Amygdala (tissue), 56 donors: ENCODE results near the gene VPS13A.
A peak's percentile ranks its signal among the peaks of the same experiment; 100 is the strongest.
"Not testable (repeated sequence)": the region's sequence is repeated elsewhere in the genome, so short reads cannot be mapped to it uniquely, and the experiment has no call there.

Experiments
- DNase-seq, 56 donors: peaks; one replicate each; lab custom pipeline; 2025; lab: John Stamatoyannopoulos, UW

Gene VPS13A

DNA sequence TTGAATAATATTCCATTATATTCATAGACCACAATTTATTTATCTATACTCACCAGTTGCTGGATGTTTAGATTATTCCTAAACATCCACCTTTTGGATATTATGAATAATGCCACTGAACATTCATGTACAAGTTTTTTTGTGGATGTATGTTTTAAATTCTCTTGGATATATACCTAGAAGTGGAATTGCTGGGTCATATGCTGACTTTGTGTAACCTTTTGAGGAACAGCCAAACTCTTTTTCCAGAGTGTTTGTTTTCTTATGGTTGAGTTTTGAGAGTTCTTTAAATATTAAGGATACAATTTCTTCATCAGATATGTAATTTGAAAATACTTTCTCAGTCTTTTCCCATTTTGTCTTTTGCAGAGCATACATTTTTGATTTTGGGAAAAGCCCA, 2.7 kb downstream of the VPS13A start:
- DNase-seq, result no peak

DNA sequence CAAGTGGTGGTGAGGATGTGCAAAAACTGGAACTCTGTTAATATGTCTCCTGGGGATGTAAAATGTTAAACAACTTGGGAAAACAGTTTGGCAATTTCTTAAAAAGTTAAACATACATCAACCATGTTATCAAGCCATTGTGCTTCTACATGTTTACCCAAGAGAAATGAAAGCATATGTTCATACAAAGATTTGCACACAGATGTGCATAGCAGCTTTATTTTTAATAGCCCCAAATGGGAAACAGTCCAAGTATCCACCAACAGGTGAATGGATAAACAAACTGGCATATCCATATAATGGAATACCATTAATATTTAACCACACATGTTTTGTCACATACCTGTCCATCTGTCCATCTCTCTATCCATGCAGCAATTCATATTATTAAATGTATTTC, 6.2 kb downstream of the VPS13A start:
- DNase-seq, result no peak

DNA sequence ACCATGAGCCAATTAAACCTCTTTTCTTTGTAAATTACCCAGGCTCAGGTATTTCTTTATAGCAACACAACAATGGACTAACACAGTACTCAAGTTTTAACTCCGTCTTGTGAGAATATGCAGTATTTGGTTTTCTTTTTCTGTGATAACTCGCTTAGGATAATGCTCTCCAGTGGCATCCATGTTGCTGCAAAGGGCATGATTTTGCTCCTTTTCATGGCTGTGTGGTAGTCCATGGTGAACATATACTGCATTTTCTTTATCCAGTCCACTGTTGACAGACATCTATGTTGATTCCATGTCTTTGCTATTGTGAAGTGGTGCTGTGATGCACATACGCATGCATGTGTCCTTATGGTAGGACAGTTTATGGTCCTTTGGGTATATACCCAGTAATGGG, 10.9 kb downstream of the VPS13A start:
- no peak for DNase-seq

DNA sequence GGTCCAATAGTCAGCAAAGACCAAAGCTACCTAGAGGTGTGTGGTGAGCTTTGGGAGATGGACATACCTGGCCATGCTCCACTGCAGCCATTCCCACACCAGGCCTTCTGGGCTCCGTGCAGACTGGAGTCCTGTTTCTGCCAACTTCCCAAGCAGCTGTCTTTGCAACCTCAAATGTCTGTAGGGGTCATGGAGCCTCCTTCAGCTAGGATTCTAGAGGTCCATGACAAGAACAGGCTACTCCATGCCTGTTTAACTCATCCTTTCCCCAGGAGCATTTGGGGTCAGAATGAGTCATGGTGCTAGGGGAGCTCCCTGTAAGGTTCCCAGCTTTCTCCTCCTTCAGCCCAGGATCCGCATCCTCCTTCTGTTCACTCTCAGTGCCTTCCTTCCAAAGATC, 17.1 kb downstream of the VPS13A start:
- DNase-seq, result no peak

DNA sequence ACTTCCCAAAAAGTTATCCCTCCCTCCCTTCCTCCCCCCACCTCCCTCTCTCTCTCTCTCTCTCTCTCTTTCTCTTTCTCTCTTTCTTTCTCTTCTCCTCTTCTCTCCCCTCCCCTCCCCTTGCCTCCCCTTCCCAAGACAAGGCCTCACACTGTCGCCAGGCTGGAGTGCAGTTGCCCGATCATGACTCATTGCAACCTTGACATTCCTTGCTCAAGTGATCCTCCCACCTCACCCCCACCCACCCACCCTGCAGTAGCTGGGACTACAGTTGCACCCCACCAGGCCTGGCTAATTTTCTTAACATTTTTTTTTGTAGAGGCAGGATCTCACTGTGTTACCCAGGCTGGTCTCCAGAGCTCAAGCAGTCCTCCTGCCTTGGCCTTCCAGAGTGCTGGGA, 32.8 kb downstream of the VPS13A start:
- no peak for DNase-seq

DNA sequence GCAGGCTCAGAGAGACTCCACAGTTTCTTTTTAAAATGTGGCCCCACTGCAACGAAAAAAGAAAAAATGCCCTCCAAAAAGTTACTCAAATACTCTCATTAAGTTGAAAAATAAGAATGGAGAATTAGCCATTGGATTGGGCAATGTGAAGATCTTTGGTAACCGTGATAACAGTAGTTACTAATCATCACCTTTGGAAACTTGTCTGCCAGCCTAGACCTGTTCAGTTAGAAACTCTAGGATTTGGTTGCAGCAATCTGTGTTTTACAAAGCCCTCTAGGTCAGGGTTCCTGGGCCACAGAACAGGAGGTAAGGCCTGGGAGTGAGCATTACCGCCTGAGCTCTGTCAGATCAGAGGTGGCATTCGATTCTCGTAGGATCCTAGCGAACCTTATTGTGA, 34.2 kb downstream of the VPS13A start:
- DNase-seq, result no peak

DNA sequence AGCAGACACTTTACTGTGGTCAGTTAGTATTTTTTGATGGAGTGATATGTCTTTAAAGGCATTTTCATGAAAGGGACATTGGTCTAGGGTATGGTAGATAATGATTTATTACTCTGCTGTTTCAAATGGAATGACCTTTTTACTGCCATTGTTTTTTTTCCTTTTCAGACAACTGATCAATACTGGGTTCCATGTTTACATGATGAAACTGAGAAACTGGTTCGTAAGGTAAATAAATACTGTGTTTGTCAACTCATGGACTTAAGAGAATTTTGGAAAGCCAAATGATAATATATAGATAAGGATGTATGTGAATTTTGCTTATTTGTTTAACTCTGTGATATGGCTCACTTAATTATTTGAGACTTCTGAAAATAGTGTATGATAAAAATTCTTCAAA, 35.5 kb downstream of the VPS13A start:
- no peak for DNase-seq

DNA sequence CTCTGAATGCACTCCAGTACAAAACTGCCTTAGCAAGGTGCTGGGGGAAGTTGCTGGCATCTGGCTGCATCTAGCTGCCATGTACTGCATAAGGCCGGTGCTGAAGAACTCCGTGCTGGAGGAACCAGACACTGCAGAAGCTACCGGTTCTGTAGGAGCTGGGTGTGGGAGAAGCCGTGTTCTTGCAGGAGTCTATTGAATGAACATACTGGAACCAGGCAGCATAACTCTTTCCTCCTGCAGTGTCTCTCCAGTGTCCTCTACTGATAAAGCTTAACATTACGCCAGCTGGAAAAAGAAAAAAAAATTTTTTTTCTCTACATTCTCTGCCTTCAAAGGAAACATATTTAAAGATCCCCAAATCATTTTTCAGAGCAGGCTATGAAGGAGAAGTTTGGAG, 38.5 kb downstream of the VPS13A start:
- peak in 10 of 56 donors; percentile 1 to 25 (median 8) for DNase-seq

DNA sequence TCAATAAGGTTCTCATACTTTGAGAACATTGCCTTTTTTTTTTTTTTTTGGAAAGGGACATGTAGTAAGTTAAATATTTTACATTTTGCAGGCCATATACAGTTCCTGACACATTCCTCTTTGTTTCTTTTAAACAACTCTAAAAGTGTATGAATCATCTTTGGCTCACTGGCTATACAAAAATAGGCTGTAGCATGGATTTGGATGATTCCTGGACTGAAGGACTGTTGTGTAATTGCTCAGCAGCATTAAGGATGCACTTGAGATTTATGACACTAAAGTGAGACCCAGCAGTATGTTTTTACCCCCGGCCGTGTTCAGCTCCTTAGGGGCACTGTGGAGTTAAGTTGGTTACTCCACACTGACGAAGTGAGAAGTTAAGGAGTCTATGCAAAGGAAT, 41.3 kb downstream of the VPS13A start:
- DNase-seq, result no peak

DNA sequence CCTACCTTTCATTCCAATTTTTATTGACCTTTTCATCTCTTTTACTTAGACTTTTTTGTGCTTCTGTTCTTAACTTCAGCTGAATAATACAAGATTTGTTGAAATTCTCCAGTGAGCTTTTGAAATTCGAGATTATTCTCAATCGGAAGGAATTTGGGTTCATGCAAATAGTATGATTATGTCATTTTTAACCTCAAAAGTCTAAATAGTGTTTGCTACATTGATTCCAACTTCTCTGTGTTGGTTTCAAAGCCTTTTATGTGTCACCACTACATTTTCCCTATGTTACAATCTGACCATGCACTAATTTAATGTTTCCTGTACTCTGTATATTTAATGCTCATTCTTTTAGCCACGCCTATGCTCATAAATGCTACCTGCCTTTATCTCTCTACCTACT, 44.1 kb downstream of the VPS13A start:
- DNase-seq, result no peak

DNA sequence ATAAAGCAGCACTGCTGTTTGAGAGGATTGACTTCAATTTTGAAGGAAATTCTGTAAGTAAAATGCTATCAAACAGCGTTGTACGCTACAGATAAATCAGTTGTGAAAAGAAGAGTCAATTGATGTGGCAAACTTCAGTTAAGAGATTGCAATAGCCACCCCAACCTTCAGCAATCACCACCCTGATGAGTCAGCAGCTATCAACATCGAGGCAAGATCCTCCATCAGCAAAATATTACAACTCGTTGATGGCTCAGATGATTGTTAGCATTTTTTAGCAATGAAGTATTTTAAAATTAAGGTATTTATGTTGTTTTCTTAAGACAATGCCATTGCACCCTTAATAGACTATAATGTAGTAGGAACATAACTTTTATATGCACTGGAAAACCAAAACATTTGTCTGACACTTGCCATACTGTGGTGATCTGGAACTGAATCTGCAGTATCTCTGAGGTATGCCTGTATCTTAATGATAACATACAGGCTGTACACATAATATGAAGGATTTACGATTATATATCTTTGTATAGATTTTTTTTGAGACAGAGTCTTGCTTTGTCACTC, 47.5 kb downstream of the VPS13A start:
- no peak for DNase-seq

DNA sequence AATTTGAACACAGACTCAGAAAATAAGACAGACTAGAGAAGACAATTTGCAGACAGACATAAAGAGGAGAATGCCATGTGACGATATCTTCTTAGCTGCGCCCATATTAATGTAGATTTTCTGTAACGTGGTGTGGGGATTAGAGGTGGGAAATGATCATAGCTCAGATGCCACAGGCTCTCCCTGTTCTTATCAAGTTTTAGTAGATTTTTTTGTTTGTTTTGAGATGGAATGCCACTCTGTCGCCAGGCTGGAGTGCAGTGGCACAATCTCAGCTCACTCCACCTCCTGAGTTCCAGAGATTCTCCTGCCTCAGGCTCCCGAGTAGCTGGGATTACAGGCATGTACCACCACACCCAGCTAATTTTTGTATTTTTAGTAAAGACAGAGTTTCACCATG, 59.4 kb downstream of the VPS13A start:
- DNase-seq, result no peak

DNA sequence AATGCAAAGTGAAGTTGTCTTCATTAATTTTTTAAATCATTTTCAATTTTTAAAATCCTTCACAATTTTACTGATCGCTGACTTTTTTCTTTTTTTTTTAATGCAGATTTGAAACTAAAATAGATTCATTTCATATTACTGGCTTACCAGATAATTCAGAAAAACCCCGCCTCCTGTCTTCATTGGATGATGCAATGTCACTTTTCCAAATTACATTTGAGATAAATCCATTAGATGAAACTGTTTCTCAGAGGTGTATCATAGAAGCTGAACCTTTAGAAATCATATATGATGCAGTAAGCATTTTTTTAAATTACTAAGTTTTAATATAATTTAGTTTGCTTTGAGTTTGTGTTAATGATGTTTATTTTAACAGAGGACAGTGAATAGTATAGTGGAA, 60.6 kb downstream of the VPS13A start:
- no peak for DNase-seq

DNA sequence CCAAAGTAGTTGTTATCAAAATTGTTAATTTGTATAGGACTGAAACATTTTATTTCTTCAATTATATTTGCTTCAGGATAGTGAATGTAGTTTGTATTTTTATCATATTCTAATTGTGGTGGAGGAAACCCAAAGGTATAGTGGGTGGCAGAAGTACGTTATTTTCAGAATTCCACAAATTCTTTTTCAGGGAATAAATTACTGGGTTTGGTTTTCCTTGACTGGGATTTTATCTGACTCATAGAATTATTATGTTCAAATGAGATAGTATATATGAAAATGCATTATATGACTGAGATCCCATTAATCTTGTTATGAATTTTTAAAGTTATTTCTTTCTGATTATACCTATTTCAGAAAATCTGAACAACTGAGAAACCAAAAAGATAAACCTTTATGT, 73.7 kb downstream of the VPS13A start:
- DNase-seq, result no peak

DNA sequence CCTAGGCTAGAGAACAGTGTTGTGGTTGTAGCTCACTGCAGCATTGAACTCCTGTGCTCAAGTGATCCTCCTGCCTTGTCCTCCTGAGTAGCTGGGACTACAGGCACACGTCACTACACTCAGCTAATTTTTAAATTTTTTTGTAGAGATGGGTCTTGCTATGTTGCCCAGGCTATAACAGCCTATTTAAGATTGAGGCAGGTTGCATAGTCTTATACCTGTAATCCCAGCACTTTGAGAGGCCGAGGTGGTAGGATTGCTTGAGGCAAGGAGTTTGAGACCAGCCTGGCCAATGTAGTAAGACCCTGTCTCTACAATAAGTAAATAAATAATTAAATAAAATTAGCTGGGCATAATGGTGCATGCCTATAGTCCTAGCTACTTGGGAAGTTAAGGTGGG, 79.9 kb downstream of the VPS13A start:
- no peak for DNase-seq

DNA sequence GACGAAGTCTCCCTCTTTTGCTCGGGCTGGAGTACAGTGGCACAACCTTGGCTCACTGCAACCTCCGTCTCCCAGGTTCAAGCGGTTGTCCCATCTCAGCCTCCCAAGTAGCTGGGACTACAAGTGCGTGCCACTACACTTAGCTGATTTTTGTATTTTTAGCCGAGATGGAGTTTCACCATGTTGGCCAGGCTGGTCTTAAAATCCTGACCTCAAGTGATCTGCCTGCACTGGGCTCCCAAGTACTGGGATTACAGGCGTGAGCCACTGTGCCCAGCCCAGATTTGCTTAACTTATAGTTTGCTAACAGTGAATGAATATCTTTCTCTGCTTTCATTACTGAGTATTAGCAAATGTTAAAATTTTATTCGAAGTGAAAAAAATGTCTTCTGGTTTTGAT, 84.3 kb downstream of the VPS13A start:
- DNase-seq, result no peak

DNA sequence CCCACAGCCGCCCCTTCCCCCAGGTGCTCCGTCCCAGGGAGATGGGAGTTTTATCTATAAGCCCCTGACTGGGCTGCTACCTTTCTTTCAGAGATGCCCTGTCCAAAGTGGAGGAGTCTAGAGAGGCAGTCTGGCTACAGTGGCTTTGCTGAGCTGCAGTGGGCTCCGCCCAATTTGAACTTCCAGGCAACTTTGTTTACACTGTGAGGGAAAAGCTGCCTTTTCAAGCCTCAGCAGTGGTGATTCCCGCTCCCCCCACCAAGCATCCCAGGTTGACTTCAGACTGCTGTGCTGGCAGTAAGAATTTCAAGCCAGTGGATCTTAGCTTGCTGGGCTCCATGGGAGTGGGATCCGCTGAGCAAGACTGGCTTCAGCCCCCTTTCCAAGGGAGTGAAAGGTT, 90.4 kb downstream of the VPS13A start:
- DNase-seq, result not testable (repeated sequence)

DNA sequence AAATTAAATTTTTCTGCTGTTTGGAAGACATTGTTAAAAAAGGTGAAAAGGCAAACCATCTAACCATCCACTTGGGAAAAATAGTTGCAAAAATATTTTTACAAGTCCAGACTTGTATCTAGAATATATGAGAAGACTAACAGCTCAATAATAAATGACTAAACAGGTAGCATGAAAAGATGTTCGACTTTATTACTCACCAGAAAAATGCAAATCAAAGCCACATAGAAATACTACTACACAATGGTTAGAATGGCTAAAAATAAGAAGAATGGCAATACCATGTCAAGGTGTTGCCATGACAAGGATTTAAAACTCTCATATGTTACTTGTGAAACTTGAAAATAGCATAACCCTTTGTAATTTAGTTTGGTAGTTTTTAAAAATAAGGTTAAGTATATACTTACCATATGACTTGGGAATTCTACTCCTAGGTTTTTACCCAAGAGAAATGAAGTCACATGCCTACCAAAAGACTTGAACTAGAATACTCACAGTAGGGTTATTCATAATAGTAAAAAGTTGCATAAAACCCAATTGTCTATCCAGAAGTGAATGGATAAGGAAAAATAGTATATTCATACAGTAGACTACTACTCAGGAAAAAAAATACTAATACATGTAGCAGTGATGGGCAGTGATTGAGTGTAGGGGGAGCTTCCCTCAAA, 93.8 kb downstream of the VPS13A start:
- DNase-seq, result no peak

DNA sequence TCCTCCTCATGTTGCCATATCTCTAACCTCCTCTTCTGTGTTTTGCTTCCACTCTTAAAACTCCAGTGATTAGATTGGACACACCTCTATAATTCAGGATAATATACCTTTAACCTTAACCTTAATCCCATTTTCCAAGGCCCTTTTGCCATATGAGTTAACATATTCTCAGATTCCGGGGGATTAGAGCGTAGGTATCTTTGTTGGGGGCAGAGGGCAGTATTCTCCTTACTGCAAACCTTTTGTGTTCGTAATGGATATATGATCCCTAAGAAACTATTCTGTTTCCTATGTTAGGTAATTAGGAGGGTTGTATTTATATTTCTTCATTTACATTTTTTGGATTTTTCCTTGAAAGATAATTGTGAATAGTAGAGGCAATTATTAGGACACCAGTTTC, 99.5 kb downstream of the VPS13A start:
- no peak for DNase-seq

DNA sequence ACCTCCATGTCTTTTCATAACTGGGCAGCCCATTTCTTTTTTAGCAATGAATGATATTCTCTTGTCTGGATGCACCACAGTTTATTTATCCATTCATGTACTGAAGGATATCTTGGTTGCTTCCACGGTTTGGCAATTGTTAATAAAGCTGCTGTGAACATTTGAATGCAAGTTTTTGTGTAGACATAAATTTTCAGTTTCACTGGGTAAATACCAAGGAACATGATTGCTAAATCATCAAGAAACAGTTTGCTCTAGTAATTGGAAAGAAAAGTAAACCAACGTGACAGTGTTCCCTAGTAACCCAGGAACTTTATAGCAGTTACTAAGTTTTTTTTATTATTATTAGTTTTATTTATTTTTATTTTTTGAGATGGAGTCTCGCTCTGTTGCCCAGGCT, 100.4 kb downstream of the VPS13A start:
- DNase-seq, result no peak

DNA sequence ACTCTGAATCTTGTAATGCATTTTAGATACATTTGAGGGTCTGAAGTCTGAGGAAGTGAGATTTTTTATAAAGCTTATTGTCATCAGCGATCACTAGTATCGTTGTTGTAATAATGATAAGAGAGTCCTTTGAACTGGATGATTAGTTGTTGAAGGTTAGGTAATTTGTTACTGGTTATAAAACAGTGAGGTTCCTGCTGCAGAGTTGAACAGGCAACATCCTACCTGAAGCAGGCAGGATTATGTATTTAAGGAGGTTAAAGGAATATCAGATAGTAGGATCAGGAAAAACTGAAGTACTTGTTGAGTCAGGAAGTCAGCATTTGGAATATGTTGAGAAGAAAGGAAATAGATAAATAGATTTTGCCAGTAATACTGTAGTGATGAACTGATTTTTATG, 106.7 kb downstream of the VPS13A start:
- DNase-seq, result no peak

DNA sequence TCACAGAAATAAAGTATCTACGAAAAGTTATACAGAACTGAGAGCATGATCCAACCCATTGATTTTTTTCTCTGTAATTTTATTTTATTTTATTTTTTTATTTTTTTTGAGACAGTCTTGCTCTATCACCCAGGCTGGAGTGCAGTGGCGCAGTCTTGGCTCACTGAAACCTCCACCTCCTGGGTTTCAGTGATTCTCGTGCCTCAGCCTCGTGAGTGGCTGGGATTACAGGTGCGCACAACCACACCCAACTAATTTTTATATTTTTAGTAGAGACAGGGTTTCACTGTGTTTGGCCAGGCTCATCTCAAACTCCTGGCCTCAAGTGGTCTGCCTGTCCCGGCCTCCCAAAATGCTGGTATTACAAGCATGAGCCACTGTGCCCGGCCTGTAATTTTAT, 107.3 kb downstream of the VPS13A start:
- DNase-seq, result no peak

DNA sequence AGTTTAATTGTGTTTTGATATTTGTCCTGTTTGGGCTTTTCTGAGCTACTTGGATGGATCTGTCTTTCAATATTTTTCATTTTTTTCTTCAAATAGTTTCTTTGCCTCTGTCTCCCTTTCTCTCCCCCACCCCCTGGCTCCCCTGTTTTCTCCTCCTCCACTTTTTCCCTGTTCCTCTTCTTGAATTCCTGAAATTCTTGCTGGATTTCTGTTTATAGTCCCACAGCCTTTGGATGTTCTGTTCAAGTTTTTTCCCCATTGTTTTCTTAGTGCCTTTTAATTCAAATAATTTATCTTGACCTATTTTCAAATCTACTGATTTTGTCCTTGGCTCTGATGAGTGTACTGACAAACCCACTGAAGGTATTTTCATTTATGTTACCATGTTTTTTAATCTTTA, 113.0 kb downstream of the VPS13A start:
- DNase-seq, result no peak
